GM18517 (cell line): Measurements from ENCODE around the gene ZFP14.

Experiments
- ATAC-seq: cut with Tn5 transposase; IDR thresholded peaks from one replicate; pipeline ENCODE4 v1.9.1; 2021; ENCODE audit warnings: mild to moderate bottlenecking, moderate library complexity; ENCODE audit not compliant: unreplicated experiment

ZFP14 gene

DNA sequence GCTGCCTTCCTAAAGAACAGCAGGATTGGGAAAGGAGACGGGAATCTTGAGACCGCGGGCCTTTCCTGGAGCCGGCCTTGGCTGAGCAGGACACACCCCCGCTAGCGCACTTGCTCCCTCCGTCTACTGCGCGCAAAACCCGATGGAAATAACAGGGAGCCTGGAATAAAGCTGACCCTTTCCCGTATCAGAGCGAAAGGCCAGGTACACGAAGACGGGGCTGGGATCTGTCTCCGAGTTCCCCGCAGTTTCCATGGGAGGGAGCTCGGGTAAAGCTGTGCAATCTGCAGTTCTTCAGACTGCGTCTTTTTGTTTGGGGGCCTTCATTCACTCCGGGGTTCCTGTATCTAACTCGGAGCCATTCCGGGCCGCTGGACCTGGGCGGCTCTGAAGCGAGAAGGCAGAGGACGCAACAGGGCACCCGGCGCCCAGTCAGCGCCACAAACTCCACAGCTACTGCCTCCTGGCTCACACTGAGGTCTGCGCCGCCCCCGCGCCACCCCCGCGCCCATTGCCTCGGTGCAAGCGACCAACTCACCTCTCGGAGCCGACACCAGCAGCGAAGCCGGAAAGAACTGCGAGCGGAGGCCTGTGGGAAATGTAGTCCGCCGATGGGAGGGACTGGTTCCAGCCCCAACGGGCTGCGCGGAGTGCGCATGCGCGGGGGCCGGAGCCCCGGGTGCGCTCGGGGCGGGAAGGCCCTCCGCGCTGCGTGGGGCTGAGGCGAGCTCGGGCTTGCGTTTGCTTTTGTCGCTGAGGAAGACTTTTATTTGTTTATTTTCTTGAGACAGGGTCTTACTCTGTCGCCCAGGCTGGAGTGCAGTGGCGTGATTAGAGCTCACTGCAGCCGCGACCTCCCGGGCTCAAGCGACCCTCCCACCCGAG is at the start of gene ZFP14:
Gene ZFP14, minus strand, starts transcription at position 577 of the 885 bp plus-strand sequence. CDS start 11,309 bp downstream, outside the sequence.
- ATAC-seq: peak; percentile 90

DNA sequence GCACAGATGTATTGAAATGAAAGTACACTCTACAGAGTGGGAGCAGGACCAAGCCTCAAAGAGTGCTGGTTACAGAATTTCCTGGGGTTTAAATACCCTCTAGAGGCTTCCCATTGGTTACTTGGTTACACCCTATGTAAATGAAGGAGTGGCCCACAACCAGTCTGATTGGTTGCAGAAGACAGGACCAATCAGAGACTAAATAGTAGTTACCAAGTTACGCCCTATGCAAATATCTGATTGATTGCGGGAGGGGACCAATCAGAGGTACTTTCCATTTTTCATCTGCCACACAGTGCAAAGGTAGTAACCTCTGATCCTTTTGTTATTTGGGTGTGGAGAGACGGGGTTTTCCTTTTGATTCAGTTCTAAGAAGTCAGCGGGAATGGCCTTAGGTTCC is 44.9 kb upstream of the ZFP14 start:
- ATAC-seq: no peak

DNA sequence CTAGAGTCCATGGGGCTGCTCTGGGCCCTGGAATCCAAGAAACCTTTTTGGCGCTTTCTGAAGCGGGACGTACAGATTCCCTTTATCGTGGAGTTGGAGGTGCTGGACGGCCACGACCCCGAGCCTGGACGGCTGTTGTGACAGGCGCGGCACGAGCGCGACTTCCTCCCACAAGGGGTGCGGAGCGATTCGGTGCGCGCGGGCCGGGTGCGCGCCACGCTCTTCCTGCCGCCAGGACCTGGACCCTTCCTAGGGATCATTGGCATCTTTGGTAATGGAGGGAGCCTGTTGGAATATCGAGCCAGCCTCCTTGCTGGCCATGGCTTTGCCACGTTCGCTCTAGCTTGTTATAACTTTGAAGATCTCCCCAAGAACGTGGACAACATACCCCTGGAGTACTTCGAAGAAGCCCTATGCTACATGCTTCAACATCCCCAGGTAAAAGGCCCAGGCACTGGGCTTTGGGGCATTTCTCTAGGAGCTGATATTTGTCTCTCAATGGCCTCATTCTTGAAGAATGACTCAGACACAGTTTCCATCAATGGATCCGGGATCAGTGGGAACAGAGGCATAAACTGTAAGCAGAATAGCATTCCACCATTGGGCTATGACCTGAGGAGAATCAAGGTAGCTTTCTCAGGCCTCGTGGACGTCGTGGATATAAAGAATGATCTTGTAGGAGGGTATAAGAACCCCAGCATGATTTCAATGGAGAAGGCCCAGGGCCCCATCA is 42.9 kb upstream of the ZFP14 start:
- no peak for ATAC-seq

- ATAC-seq: no peak
Measured at GRCh38 chr19:36420961-36421748, 42.2 kb upstream of the ZFP14 start.

GRCh38 chr19:36418287-36419001 is 39.4 kb upstream of the ZFP14 start, which contains the start of gene ZFP82:
ZFP82 (minus strand) TSS chr19:36418644; CDS start chr19:36409789, 8,855 bp downstream.
- ATAC-seq: no peak

DNA sequence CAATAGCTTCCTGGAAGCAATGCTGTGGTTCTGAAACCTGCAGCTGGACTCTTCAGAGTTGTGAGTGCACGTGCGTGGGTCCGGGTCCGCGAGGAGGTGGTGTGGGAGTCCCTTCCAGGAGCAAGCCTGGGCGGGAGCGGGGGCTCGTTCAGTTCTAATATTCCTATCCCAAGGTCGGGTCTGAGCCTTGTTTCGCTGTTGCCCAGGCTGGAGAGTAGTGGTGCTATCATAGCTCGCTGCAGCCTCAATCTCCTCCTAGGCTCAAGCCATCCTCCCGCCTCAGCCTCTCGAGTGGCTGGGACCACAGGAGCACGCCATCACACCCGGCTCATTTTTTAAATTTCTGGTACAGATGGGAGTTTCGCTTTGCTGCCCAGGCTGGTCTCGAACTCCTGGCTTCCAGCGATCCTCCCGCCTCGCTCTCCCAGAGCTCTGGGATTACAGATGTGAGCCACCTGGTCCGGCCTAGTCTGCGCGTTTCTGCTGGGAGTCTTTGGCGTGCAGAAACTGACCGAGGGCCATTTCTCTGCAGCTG is 38.8 kb upstream of the ZFP14 start:
- no peak for ATAC-seq

GRCh38 chr19:36409841-36410240 is 30.8 kb upstream of the ZFP14 start:
- no peak for ATAC-seq

DNA sequence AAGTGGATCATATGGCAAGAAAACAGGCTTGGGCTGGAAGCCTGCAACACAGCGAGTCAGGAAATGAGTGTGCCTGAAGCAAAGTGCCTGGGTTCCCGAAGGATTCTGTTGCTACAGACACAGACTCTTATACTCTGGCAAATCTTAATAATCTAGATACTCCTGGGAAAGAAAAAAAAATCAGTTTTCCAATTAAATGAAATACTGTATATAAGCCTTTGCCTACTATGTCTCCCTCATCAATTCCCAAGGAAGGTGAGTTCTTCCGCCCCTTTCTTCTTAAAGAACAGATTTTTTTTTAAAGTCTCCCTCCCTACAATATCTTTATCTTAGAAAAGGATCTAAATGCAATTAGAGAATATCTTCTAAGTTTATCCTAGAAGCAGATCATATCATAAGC is 29.1 kb upstream of the ZFP14 start:
- no peak for ATAC-seq

GRCh38 chr19:36404498-36404897 is 25.5 kb upstream of the ZFP14 start:
- ATAC-seq: no peak

GRCh38 chr19:36401475-36401874 is 22.5 kb upstream of the ZFP14 start:
- no peak for ATAC-seq

GRCh38 chr19:36398571-36398970 is 19.6 kb upstream of the ZFP14 start:
- no peak for ATAC-seq

DNA sequence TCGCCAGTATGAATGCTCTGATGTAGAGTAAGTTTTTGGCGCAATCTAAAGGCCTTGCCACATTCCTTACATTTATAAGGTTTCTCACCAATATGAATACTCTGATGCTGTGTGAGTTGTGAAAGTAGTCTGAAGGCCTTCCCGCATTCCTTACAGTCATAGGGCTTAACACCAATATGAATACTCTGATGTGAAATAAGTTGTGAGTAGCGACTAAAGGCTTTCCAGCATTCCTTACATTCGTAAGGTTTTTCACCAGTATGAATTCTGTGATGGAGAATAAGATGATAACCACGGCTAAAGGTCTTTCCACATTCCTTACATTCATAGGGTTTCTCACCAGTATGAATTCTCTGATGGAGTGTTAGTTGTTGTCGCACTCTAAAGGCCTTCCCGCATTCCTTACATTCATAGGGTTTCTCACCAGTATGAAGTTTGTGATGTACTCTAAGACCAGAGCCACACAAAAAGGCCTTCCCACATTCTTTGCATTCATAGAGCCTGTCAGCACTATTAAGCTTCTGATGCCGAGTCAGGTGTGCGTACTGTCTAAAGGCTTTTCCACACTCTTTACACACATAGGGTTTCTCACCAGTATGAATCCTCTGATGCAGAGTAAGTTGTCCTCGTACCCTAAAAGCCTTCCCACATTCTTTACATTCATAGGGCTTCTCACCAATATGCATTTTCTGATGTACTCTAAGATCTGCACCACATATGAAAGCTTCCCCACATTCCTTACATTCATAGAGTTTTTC is 14.1 kb upstream of the ZFP14 start:
- ATAC-seq: no peak

DNA sequence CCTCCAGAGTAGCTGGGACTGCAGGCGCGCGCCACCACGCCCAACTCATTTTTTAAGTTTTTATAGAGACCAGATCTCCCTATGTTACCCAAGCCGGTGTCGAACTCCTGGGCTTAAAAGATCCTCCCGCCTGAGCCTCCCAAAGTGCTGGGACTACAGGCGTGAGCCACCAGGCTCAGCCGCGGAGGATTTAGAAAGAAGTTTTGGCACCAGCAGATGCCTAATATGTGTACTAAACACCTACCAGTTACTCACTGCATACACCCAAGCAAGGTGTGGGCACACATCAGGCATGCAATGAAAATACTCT is 464 bp upstream of the ZFP14 start:
- ATAC-seq: no peak

DNA sequence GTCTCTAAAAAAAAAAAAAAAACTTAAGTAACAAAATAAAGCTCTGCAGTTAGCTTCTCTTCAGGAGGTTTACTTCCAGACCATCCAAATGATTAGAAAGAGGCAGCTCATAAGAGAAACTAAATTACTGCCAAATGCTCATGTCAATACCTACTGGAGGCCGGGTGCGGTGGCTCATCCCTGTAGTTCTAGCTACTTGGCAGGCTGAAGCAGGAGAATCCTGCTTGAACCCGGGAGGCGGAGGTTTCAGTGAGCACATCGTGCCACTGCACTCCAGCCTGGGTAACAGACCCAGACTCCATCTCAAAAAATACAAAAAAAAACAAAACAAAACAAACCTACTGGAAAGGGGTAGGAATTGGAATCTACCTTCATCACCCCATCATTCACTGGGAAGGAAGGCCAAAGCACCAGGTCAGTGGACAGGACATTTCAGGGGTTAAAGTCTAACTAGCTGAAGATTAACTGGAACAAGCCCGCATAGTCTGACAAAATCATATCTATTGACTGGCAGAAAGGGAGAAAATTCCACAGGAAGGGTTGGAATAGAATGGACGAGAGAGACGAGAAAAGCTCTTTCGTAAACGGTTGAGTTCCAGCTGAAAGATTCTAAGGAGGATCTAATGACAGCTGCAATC is 1.3 kb downstream of the ZFP14 start:
- no peak for ATAC-seq

DNA sequence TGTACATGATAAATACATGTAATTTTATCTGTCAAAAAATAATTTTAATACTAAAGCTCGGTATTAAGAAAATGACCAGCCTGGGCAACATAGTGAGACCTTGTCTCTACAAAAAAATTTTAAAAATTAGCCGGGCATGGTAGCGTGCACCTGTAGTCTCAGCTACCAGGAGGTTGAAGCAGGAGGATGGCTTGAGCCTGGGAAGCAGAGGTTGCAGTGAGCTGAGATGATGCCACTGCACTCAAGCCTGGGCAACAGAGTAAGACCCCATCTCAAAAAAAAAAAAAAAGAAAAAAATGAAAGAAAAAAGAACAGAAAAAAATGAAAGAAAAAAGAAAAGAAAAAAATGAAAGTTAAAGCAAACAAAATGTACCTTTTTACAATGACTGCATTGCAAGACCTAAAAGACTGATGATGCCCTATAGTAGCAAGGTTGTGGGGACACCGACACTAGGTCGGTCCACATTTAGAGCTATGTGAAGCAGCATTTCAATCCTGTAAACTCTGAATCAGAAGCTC is 5.3 kb downstream of the ZFP14 start:
- ATAC-seq: no peak

DNA sequence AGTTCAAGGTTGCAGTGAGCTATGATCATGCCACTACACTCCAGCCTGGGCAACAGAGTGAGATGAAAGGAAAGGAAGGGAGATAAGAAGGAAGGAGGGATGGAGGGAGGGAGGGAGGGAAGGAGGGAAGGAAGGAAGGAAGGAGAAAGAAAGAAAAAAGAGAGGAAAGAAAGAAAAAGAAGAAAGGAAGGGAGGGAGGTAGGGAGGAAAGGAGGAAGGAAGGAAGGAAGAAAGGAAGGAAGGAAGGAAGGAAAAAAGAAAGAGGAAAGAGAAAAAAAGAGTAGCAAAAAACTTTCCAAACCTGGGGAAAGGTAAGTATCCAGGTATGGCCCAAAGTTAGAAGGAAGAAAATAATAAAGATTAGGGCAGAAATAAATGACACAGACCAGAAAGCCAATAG is 7.1 kb downstream of the ZFP14 start:
- ATAC-seq: no peak

DNA sequence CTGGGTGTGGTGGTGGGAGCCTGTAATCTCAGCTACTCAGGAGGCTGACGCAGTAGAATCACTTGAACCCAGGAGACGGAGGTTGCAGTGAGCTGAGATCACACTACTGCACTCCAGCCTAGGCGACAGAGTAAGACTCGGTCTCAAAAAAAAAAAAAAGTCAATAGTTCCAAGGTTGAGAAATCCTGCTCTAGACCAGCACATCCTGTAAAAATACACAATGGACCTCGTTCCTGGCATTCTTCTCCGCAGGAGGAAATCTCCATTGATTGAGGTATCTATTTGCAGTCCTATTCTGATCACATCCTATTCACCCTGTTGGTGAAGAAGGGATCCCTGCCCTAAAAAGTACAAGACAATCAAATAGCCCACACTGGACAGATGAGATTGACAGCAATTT is 15.2 kb downstream of the ZFP14 start:
- ATAC-seq: no peak

DNA sequence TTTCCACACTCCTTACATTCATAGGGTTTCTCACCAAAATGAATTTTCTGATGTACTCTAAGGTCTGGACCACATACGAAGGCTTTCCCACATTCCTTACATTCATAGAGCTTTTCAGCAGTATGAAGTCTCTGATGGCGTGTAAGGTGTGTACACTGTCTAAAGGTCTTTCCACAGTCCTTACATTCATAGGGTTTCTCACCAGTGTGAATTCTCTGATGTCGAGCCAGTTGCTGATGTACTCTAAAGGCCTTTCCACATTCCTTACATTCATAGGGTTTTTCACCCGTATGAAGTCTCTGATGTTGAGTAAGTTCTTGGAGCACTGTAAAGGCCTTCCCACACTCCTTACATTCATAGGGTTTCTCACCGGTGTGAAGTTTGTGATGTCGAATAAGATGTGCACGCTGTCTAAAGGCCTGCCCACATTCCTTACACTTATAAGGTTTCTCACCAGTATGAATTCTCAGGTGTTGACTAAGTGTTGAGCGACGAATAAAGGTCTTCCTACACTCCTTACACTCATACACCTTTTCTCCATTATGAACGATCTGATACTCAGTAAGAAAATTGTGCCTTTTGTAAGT is 38.1 kb downstream of the ZFP14 start:
- ATAC-seq: no peak
